H1 (cell line): ENCODE data around the gene FHIT. TPM values are rescaled to one million over a fixed set of nuclear protein-coding genes. Genes with fewer than 3 reads are reported as not detected.

Experiments
- CTCF ChIA-PET: fragments of 300-600 bp; sonication (Branson Sonifier 250); formaldehyde crosslinking; loops from one replicate; lab custom pipeline; 2021; ENCODE audit not compliant: partially characterized antibody; lab: Charles Lee
- POLR2A ChIA-PET: fragments of 300-600 bp; sonication (Branson Sonifier 250); formaldehyde crosslinking; loops from one replicate; lab custom pipeline; 2021; ENCODE audit warnings: inconsistent platforms; ENCODE audit not compliant: partially characterized antibody; lab: Charles Lee
- DNase-seq, 2 experiments: peaks; one replicate each; pipeline versions ENCODE4 v3.0.0 to v3.0.0-alpha.2; 2010 to 2022; ENCODE audit warnings: low spot score in 2 of 2, low read depth in 1 of 2, mixed read lengths in 1 of 2
- FAIRE-seq: peaks from 2 replicates; lab custom pipeline; 2011; peaks lifted over from hg19 to GRCh38; lab: Jason Lieb, UNC
- H2AFZ ChIP-seq: 2 replicates; pipeline ENCODE4 v1.8.1; 2012; ENCODE audit warnings: low read length, inconsistent platforms
- H2AK5ac ChIP-seq: 2 replicates; pipeline ENCODE4 v1.6.1; 2013; ENCODE audit warnings: low read depth, low read length
- H2BK120ac ChIP-seq: replicated peaks from 2 replicates; pipeline ENCODE3; 2013; ENCODE audit warnings: low read depth, low read length, inconsistent platforms
- H2BK12ac ChIP-seq: 2 replicates; pipeline ENCODE4 v1.6.1; 2013; ENCODE audit warnings: low read depth, low read length
- H2BK15ac ChIP-seq: 2 replicates; pipeline ENCODE4 v1.6.1; 2013; ENCODE audit warnings: low read length
- H2BK20ac ChIP-seq: 2 replicates; pipeline ENCODE4 v1.6.1; 2013; ENCODE audit warnings: low read length
- H2BK5ac ChIP-seq: 2 replicates; pipeline ENCODE4 v1.6.1; 2013; ENCODE audit warnings: low read depth, low read length
- H3K14ac ChIP-seq: 2 replicates; pipeline ENCODE4 v1.6.1; 2013; ENCODE audit warnings: inconsistent platforms; ENCODE audit not compliant: insufficient read length
- H3K18ac ChIP-seq: 2 replicates; pipeline ENCODE4 v1.6.1; 2013; ENCODE audit warnings: low read length; ENCODE audit errors: extremely low read depth
- H3K23ac ChIP-seq: 2 replicates; pipeline ENCODE4 v1.6.1; 2013; ENCODE audit warnings: inconsistent platforms; ENCODE audit not compliant: insufficient read length
- H3K23me2 ChIP-seq: 2 replicates; pipeline ENCODE4 v1.6.1; 2013; ENCODE audit warnings: low read depth, low read length
- H3K27ac ChIP-seq: 2 replicates; pipeline ENCODE4 v1.6.1; 2011; ENCODE audit warnings: low read depth, low read length, inconsistent platforms
- H3K27me3 ChIP-seq, 4 experiments: replicated peaks in 1 of 4; 1 replicate in 1 of 4; 2 replicates in 3 of 4; pipeline versions ENCODE4 v1.6.1 to v1.8.1; 2011 to 2013; ENCODE audit warnings: low read length in 3 of 4, mild to moderate bottlenecking in 3 of 4, inconsistent platforms in 2 of 4, mixed read lengths in 2 of 4, moderate library complexity in 1 of 4; ENCODE audit not compliant: control insufficient read depth in 3 of 4, insufficient read depth in 3 of 4; ENCODE audit errors: extremely low read depth in 1 of 4
- H3K36me3 ChIP-seq, 4 experiments: 2 replicates each; pipeline versions ENCODE4 v1.6.1 to v1.8.1; 2011 to 2013; ENCODE audit warnings: mild to moderate bottlenecking in 4 of 4, low read length in 3 of 4, moderate library complexity in 2 of 4, control low read depth in 1 of 4, inconsistent platforms in 1 of 4; ENCODE audit not compliant: insufficient read depth in 4 of 4, control insufficient read depth in 2 of 4
- H3K4ac ChIP-seq: replicated peaks from 2 replicates; pipeline ENCODE3; 2013; ENCODE audit warnings: low read length, low read depth, mixed read lengths, inconsistent platforms; ENCODE audit not compliant: insufficient read length
- H3K4me1 ChIP-seq, 4 experiments: replicated peaks in 1 of 4; 1 replicate in 1 of 4; 2 replicates in 3 of 4; pipeline versions ENCODE4 v1.6.1 to v1.8.1; 2011 to 2013; ENCODE audit warnings: low read length in 3 of 4, inconsistent platforms in 2 of 4, mixed read lengths in 1 of 4; ENCODE audit not compliant: insufficient read depth in 4 of 4, control insufficient read depth in 3 of 4
- H3K4me2 ChIP-seq, 2 experiments: 2 replicates each; pipeline versions ENCODE4 v1.6.1 to v1.8.1; 2011 to 2013; ENCODE audit warnings: low read depth in 2 of 2, low read length in 2 of 2, control low read depth in 1 of 2, inconsistent platforms in 1 of 2, mild to moderate bottlenecking in 1 of 2; ENCODE audit not compliant: insufficient read depth in 1 of 2
- H3K4me3 ChIP-seq, 4 experiments: fragments of 200-600, 300-600 bp in 1 of 4; sonication (generic), shearing (Covaris generic), sonication (Bioruptor Twin) in 1 of 4; 2 replicates each; pipeline versions ENCODE4 v1.5.1 to v1.8.1; 2011 to 2016; ENCODE audit warnings: low read length in 4 of 4, low read depth in 3 of 4, control low read depth in 2 of 4, inconsistent platforms in 2 of 4, mild to moderate bottlenecking in 2 of 4, mixed read lengths in 1 of 4, moderate library complexity in 1 of 4; ENCODE audit not compliant: insufficient read depth in 2 of 4; ENCODE audit errors: extremely low read depth in 1 of 4
- H3K56ac ChIP-seq: replicated peaks from 2 replicates; pipeline ENCODE3; 2013; ENCODE audit warnings: low read depth, mild to moderate bottlenecking, mixed read lengths, low read length, inconsistent platforms; ENCODE audit not compliant: insufficient read length
- H3K79me1 ChIP-seq: 2 replicates; pipeline ENCODE4 v1.6.1; 2013; ENCODE audit warnings: low read depth, low read length, control low read depth
- H3K79me2 ChIP-seq, 2 experiments: 2 replicates each; pipeline versions ENCODE4 v1.6.1 to v1.8.1; 2012 to 2013; ENCODE audit warnings: low read length in 2 of 2, mild to moderate bottlenecking in 2 of 2, inconsistent platforms in 1 of 2; ENCODE audit not compliant: insufficient read depth in 2 of 2, control insufficient read depth in 1 of 2
- H3K9ac ChIP-seq, 4 experiments: replicated peaks in 1 of 4; 1 replicate in 1 of 4; 2 replicates in 3 of 4; pipeline versions ENCODE4 v1.6.1 to v1.8.1; 2011 to 2013; ENCODE audit warnings: low read depth in 3 of 4, low read length in 3 of 4, control low read depth in 2 of 4, mild to moderate bottlenecking in 2 of 4, moderate library complexity in 2 of 4, inconsistent platforms in 1 of 4; ENCODE audit errors: extremely low read depth in 1 of 4
- H3K9me3 ChIP-seq, 2 experiments: 2 replicates each; pipeline versions ENCODE4 v1.6.1 to v1.8.1; 2012 to 2013; ENCODE audit warnings: mild to moderate bottlenecking in 2 of 2, moderate library complexity in 2 of 2, control low read depth in 1 of 2, inconsistent platforms in 1 of 2, low read depth in 1 of 2, low read length in 1 of 2, mixed read lengths in 1 of 2; ENCODE audit not compliant: insufficient read depth in 2 of 2
- H4K20me1 ChIP-seq, 2 experiments: replicated peaks in 1 of 2; 2 replicates each; pipeline versions ENCODE3 to v1.8.1; 2011 to 2013; ENCODE audit warnings: inconsistent platforms in 2 of 2, low read length in 2 of 2, mild to moderate bottlenecking in 1 of 2; ENCODE audit not compliant: insufficient read depth in 2 of 2, control insufficient read depth in 1 of 2
- H4K5ac ChIP-seq: 2 replicates; pipeline ENCODE4 v1.6.1; 2013; ENCODE audit warnings: low read length, low read depth, mixed read lengths, inconsistent platforms; ENCODE audit not compliant: insufficient read length
- H4K8ac ChIP-seq: 2 replicates; pipeline ENCODE4 v1.8.0; 2013; ENCODE audit warnings: mild to moderate bottlenecking, moderate library complexity, low read length, inconsistent platforms; ENCODE audit not compliant: insufficient read depth; ENCODE audit errors: extremely low read depth
- H4K91ac ChIP-seq: replicated peaks from 2 replicates; pipeline ENCODE3; 2013; ENCODE audit warnings: low read length, mixed read lengths, inconsistent platforms; ENCODE audit not compliant: insufficient read length
- ASH2L ChIP-seq: fragments of 200-600, 300-600 bp; sonication (generic); IDR thresholded peaks from one replicate; pipeline ENCODE4 v1.7.1; 2017; ENCODE audit warnings: low read length
- CEBPB ChIP-seq: IDR thresholded peaks from 2 replicates; pipeline ENCODE4 v1.6.1; 2012; ENCODE audit warnings: low read depth, low read length
- NANOG ChIP-seq: IDR thresholded peaks from 2 replicates; pipeline ENCODE4 v1.6.1; 2011; ENCODE audit warnings: low read length, low read depth, mild to moderate bottlenecking, inconsistent platforms; ENCODE audit not compliant: insufficient read depth, poor library complexity, severe bottlenecking
- SIX5 ChIP-seq: IDR thresholded peaks from 2 replicates; pipeline ENCODE4 v1.6.1; 2011; ENCODE audit warnings: mild to moderate bottlenecking, low read depth, low read length
- ZNF274 ChIP-seq: IDR thresholded peaks from 2 replicates; pipeline ENCODE4 v1.7.0; 2012; ENCODE audit warnings: low read length, borderline replicate concordance; ENCODE audit errors: extremely low read depth
- WGBS, 2 experiments: shearing (Covaris generic) in 1 of 2; methylation state at CpG; one replicate each; pipeline versions ENCODE4 v1.1.6 to v1.1.7; 2013 to 2015; ENCODE audit warnings: low lambda C conversion rate in 2 of 2, mixed read lengths in 2 of 2, inconsistent platforms in 1 of 2, low coverage in 1 of 2, missing lambda C conversion rate in 1 of 2; ENCODE audit not compliant: insufficient replicate concordance in 2 of 2, insufficient coverage in 1 of 2, insufficient read length in 1 of 2; ENCODE audit errors: extremely low coverage in 1 of 2, missing lambda C conversion rate in 1 of 2; 5-methylcytosine and 5-hydroxymethylcytosine counted together
- polyA plus RNA-seq, 7 experiments: library from polyadenylated mRNA; depleted of rRNA in 3 of 7; stranded (reverse) in 5 of 7; unstranded in 2 of 7; fragments of >200 nt in 5 of 7; fragments of 200-250 nt in 2 of 7; gene quantifications; 1 replicate in 5 of 7; 2 replicates in 1 of 7; 4 replicates in 1 of 7; pipeline versions ENCODE4 v1.2.1 to v1.2.3, GENCODE V29; 2011 to 2013; ENCODE audit warnings: missing spikeins in 2 of 7, mixed read lengths in 2 of 7
- total RNA-seq: library from RNA; stranded (reverse); fragmentation: NEBNext Ultra II Directional; extraction: Animal tissue kit (Norgen Biotek cat#: 25700); gene quantifications from 2 replicates; pipeline ENCODE4 v1.2.1, GENCODE V29; 2021

FHIT gene
- total and polyA plus RNA-seq, 2 of the 8 experiments (the other 6 are each of a cell fraction or from before 2014, with no cell fraction given): 1.2 to 3.2 TPM

DNA sequence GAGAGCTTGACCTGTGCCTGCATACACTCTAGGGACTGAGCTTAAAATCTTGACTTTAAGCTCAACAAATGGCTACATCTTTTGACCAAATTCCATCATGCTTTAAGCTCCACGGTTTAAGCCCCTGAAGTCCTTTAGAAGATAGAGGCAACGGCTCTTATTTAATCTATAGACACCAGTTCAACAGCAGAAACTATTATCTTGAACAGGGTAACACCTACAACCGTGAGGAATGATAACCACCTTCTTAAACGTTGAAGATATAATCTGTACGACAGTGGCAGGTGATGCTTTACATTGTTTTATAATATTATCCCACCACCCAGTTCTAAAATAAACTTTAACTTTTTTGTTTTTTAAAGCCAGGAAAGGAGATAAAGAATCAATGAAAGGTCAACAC, 1007.8 kb downstream of the FHIT start:
- WGBS, 2 experiments: 85% methylated on average over 5 of the region's 5 CpGs; no CpG with 5 or more reads in 1 of the 2 experiments
- Histone ChIP-seq H4K20me1 (no peaks in the 10 kb centered on the region), H3K27ac (no peak overlapping the region), H3K79me1 (no peaks in the 10 kb centered on the region), H2BK120ac (no peak overlapping the region), H3K27me3 (no peaks in the 10 kb centered on the region), H3K9me3 (peaks cover 0 to under 1% of the 10 kb centered on the region in 2 experiments; a peak in 1 of 4 replicates), H2BK15ac (no peak overlapping the region), H3K9ac (no peak overlapping the region), H3K4ac (no peak overlapping the region), H3K4me2 (no peak overlapping the region), H3K56ac (no peak overlapping the region), H2BK12ac (no peak overlapping the region), H3K18ac (no peak overlapping the region), H2AK5ac (no peak overlapping the region), H3K23me2 (no peaks in the 10 kb centered on the region), H4K5ac (no peak overlapping the region), H3K36me3 (no peaks in the 10 kb centered on the region), H2BK5ac (no peak overlapping the region), H3K23ac (no peak overlapping the region), H3K14ac (no peak overlapping the region), H4K91ac (peak overlapping the region; percentile 73), H3K4me1 (peaks cover 0 to 2% (median 0%) of the 10 kb centered on the region in 4 experiments; a peak in 2 of 7 replicates), H2BK20ac (no peak overlapping the region), H3K79me2 (no peaks in the 10 kb centered on the region), H3K4me3 (no peak overlapping the region), H4K8ac (no peak overlapping the region), H2AFZ (no peak overlapping the region)
- FAIRE-seq: no peak
- ChIA-PET POLR2A (no interaction called here), CTCF (no interaction called here)
- no peak for DNase-seq
- no peak for TF ChIP-seq SIX5
- TF ChIP-seq ASH2L: no peak
- no peak for TF ChIP-seq NANOG
- TF ChIP-seq CEBPB: no peak
- no peak for TF ChIP-seq ZNF274
